PC-3 (cell line): ENCODE data around the gene RGS10. TPM values are rescaled to one million over a fixed set of nuclear protein-coding genes. Genes with fewer than 3 reads are reported as not detected.

ENCODE experiments used
- ATAC-seq: fragments of 200-7000 bp; cut with Tn5 transposase; 2 replicates; pipeline ENCODE4 v1.9.1; 2020; ENCODE audit warnings: mild to moderate bottlenecking, moderate library complexity
- BruUV-seq: library from RNA; stranded (reverse); fragments of 400-500 nt; replicated peaks from 2 replicates; lab custom pipeline; 2021; lab: Mats Ljungman, UMichigan
- CTCF ChIA-PET: fragments of 300-600 bp; sonication (Branson Sonifier 250); formaldehyde crosslinking; loops from one replicate; lab custom pipeline; 2022; ENCODE audit warnings: antibody characterized with exemption; lab: Charles Lee
- POLR2A ChIA-PET: fragments of 300-600 bp; sonication (Branson Sonifier 250); formaldehyde crosslinking; loops from one replicate; lab custom pipeline; 2022; ENCODE audit warnings: antibody characterized with exemption; ENCODE audit not compliant: unreplicated experiment; lab: Charles Lee
- DNase-seq: peaks from one replicate; pipeline ENCODE4 v3.0.0-alpha.2; 2015
- H2AFZ ChIP-seq: fragments of 300-600 bp; sonication (generic); 2 replicates; pipeline ENCODE4 v1.6.0; 2016; ENCODE audit warnings: antibody characterized with exemption, low read length
- H3F3A ChIP-seq: fragments of 300-600 bp; sonication (generic); one replicate; pipeline ENCODE4 v1.6.0; 2017; ENCODE audit warnings: antibody characterized with exemption, low read length, control low read depth, mild to moderate bottlenecking; ENCODE audit not compliant: unreplicated experiment
- H3K27ac ChIP-seq: fragments of 300-600 bp; sonication (generic); 2 replicates; pipeline ENCODE4 v1.5.1; 2016; ENCODE audit warnings: mild to moderate bottlenecking, low read length
- H3K27me3 ChIP-seq: fragments of 300-600 bp; sonication (generic); 2 replicates; pipeline ENCODE4 v1.6.1; 2016; ENCODE audit warnings: low read length, mixed read lengths
- H3K36me3 ChIP-seq: fragments of 300-600 bp; sonication (generic); 2 replicates; pipeline ENCODE4 v1.6.1; 2016; ENCODE audit warnings: low read depth, mixed run types, low read length, mixed read lengths
- H3K4me1 ChIP-seq: fragments of 300-600 bp; sonication (generic); 2 replicates; pipeline ENCODE4 v1.5.1; 2016; ENCODE audit warnings: low read length; ENCODE audit not compliant: insufficient read depth
- H3K4me2 ChIP-seq: fragments of 300-600 bp; sonication (generic); 2 replicates; pipeline ENCODE4 v1.6.0; 2016; ENCODE audit warnings: low read length
- H3K4me3 ChIP-seq: fragments of 300-600 bp; sonication (generic); 2 replicates; pipeline ENCODE4 v1.5.1; 2016; ENCODE audit warnings: mild to moderate bottlenecking, low read length, mixed read lengths
- H3K79me2 ChIP-seq: fragments of 300-600 bp; sonication (generic); 2 replicates; pipeline ENCODE4 v1.6.1; 2017; ENCODE audit warnings: low read length, mixed read lengths
- H3K9ac ChIP-seq: fragments of 300-600 bp; sonication (generic); 2 replicates; pipeline ENCODE4 v1.6.0; 2016; ENCODE audit warnings: mild to moderate bottlenecking, low read length
- H3K9me2 ChIP-seq: fragments of 300-600 bp; sonication (generic); replicated peaks from 2 replicates; pipeline ENCODE4 v1.6.1; 2016; ENCODE audit warnings: mixed run types, low read length, mixed read lengths
- H3K9me3 ChIP-seq: fragments of 300-600 bp; sonication (generic); 2 replicates; pipeline ENCODE4 v1.6.1; 2016; ENCODE audit warnings: low read length, mixed read lengths
- H4K20me1 ChIP-seq: fragments of 300-600 bp; sonication (generic); 2 replicates; pipeline ENCODE4 v1.6.1; 2016; ENCODE audit warnings: low read length, mixed read lengths
- CTCF ChIP-seq: fragments of 300-600 bp; sonication (generic); conservative IDR thresholded peaks from 2 replicates; pipeline ENCODE4 v1.5.1; 2017; ENCODE audit warnings: antibody characterized with exemption, low read depth, mild to moderate bottlenecking, low read length
- EZH2 ChIP-seq: fragments of 300-600 bp; sonication (generic); IDR thresholded peaks from one replicate; pipeline ENCODE4 v1.6.1; 2017; ENCODE audit warnings: antibody characterized with exemption, mild to moderate bottlenecking, low read length; ENCODE audit not compliant: unreplicated experiment
- EZH2phosphoT487 ChIP-seq: fragments of 300-600 bp; sonication (generic); IDR thresholded peaks from 2 replicates; pipeline ENCODE4 v1.6.1; 2018; ENCODE audit warnings: mild to moderate bottlenecking, antibody characterized with exemption, low read length, borderline replicate concordance
- intact Hi-C: fragments of 100-400 bp; cut with micrococcal nuclease; formaldehyde crosslinking; loops from 2 replicates; pipeline ENCODE4 v1.9.0; 2023
- total RNA-seq: library from RNA; depleted of rRNA; stranded (reverse); fragments of >200 nt; gene quantifications from 2 replicates; pipeline ENCODE4 v1.2.3, GENCODE V29; 2014

Gene RGS10
- total RNA-seq, 1 experiment from 2014 or later: 27.6 TPM

- CTCF ChIA-PET: no interaction called here
- no peaks in the 10 kb centered on the region for H3F3A ChIP-seq
- H2AFZ ChIP-seq: no peak overlapping the region
- TF ChIP-seq EZH2phosphoT487 (no peak), CTCF (no peak), EZH2 (no peak)
- intact Hi-C loops: no loop called here
- no peaks in the 10 kb centered on the region for H4K20me1 ChIP-seq
- DNase-seq (peak; percentile 15), ATAC-seq (no peak)
- BruUV-seq: no TSS peak
- H3K36me3 ChIP-seq: no peaks in the 10 kb centered on the region; the same call in 1 of the 2 replicates
- H3K4me3 ChIP-seq: no peak overlapping the region
- no peaks in the 10 kb centered on the region for H3K9me2 ChIP-seq
- H3K4me2 ChIP-seq: no peak overlapping the region
- H3K9ac ChIP-seq: no peak overlapping the region
- H3K27me3 ChIP-seq: no peaks in the 10 kb centered on the region
- H3K4me1 ChIP-seq: peaks cover 18% of the 10 kb centered on the region
- H3K79me2 ChIP-seq: no peaks in the 10 kb centered on the region
- H3K27ac ChIP-seq: no peak overlapping the region
- POLR2A ChIA-PET: no interaction called here
- H3K9me3 ChIP-seq: no peaks in the 10 kb centered on the region
Observed at GRCh38 chr10:119496273-119496672, 46.2 kb downstream of the RGS10 start.

GRCh38 chr10:119495545-119495944 lies 47.0 kb downstream of the RGS10 start:
- Histone ChIP-seq H3K4me2 (no peak overlapping the region), H3K79me2 (no peaks in the 10 kb centered on the region), H3K27me3 (no peaks in the 10 kb centered on the region), H4K20me1 (no peaks in the 10 kb centered on the region), H3K9me3 (no peaks in the 10 kb centered on the region), H3K4me1 (peaks cover 18% of the 10 kb centered on the region), H3F3A (no peaks in the 10 kb centered on the region), H3K4me3 (no peak overlapping the region), H3K9ac (peak overlapping the region; percentile 15), H2AFZ (no peak overlapping the region), H3K27ac (peak overlapping the region; percentile 70), H3K9me2 (no peaks in the 10 kb centered on the region), H3K36me3 (no peaks in the 10 kb centered on the region; the same call in 1 of the 2 replicates)
- POLR2A ChIA-PET: no interaction called here
- intact Hi-C loops: no loop called here
- CTCF ChIA-PET: interaction anchor here (0.6 kb wide), 1 partner anchor 53 kb away, joined by 4 read pairs; no protein-coding TSS in a partner anchor
- BruUV-seq: no TSS peak
- ATAC-seq (no peak), DNase-seq (no peak)
- TF ChIP-seq CTCF (no peak), EZH2 (no peak), EZH2phosphoT487 (no peak)

GRCh38 chr10:119495021-119495505 lies 47.5 kb downstream of the RGS10 start:
- no peaks in the 10 kb centered on the region for H4K20me1 ChIP-seq
- ATAC-seq (no peak), DNase-seq (no peak)
- no peak overlapping the region for H3K4me3 ChIP-seq
- no peaks in the 10 kb centered on the region for H3K27me3 ChIP-seq
- ChIA-PET CTCF (interaction anchor here (0.6 kb wide), 1 partner anchor 53 kb away, joined by 4 read pairs; no protein-coding TSS in a partner anchor), POLR2A (no interaction called here)
- H3K9ac ChIP-seq: peak overlapping the region; percentile 15
- H3K4me1 ChIP-seq: peaks cover 18% of the 10 kb centered on the region
- H3K9me3 ChIP-seq: no peaks in the 10 kb centered on the region
- H2AFZ ChIP-seq: no peak overlapping the region
- TF ChIP-seq CTCF: no peak
- TF ChIP-seq EZH2phosphoT487: no peak
- TF ChIP-seq EZH2: no peak
- H3K4me2 ChIP-seq: peak overlapping the region; percentile 27; the same call in 1 of the 2 replicates
- H3K27ac ChIP-seq: peak overlapping the region; percentile 70
- no peaks in the 10 kb centered on the region for H3K79me2 ChIP-seq
- no peaks in the 10 kb centered on the region for H3F3A ChIP-seq
- BruUV-seq: no TSS peak
- no peaks in the 10 kb centered on the region for H3K9me2 ChIP-seq
- no peaks in the 10 kb centered on the region; the same call in 1 of the 2 replicates for H3K36me3 ChIP-seq
- intact Hi-C loops: no loop called here
